ENCODE results near the gene PCLAF.

DNA sequence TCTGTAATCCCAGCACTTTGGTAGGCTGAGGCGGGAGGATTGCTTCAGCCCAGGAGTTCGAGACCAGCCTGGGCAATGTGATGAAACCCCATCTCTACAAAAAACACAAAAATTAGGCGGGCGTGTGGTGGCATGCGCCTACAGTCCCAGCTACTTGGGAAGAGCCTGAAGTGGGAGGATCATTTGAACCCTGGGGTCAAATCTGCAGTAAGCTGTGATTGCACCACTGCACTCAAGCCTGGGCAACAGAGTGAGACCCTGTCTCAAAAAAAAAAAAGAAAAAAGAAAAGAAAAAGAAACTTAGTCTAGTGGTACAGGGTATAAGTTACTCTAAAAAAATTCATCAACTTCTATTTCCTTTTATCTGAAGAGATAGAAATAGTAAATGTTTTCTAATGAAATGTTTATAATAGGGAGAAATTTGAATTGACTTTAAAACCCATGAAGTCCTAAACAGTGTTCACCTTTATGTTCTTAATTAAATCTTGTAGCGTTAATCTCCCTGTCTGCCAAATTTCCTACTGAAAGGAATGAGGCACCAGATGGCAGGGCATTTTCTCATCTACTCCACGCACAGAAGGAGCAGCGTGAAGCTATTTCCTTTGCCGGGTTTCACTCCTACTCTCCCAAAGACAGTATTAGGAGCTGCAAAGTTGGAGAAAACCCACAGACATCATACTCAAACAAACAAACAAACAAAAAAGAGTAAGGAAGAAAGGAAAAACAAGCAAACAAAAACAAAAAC, 1.9 kb downstream of the PCLAF start:
- TF ChIP-seq, protein P1, sequence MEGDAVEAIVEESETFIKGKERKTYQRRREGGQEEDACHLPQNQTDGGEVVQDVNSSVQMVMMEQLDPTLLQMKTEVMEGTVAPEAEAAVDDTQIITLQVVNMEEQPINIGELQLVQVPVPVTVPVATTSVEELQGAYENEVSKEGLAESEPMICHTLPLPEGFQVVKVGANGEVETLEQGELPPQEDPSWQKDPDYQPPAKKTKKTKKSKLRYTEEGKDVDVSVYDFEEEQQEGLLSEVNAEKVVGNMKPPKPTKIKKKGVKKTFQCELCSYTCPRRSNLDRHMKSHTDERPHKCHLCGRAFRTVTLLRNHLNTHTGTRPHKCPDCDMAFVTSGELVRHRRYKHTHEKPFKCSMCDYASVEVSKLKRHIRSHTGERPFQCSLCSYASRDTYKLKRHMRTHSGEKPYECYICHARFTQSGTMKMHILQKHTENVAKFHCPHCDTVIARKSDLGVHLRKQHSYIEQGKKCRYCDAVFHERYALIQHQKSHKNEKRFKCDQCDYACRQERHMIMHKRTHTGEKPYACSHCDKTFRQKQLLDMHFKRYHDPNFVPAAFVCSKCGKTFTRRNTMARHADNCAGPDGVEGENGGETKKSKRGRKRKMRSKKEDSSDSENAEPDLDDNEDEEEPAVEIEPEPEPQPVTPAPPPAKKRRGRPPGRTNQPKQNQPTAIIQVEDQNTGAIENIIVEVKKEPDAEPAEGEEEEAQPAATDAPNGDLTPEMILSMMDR (CRISPR knock-in tag; IDR thresholded peaks at IDR 0.05): no peak
- TF ChIP-seq TBP (CRISPR knock-in tag; IDR thresholded peaks at IDR 0.05) (no peak), SMC3 (IDR thresholded peaks at IDR 0.05; ENCODE audit: low read length) (no peak)

Measured in HepG2 (cell line).